GM19372 (cell line): ENCODE results near the gene KRTAP10-1.
"Not testable (repeated sequence)": the region's sequence is repeated elsewhere in the genome, so short reads cannot be mapped to it uniquely, and the experiment has no call there.

Experiments used
- ATAC-seq: cut with Tn5 transposase; IDR thresholded peaks from one replicate; pipeline ENCODE4 v1.9.1; 2021; ENCODE audit warnings: mild to moderate bottlenecking, low read depth, moderate library complexity; ENCODE audit not compliant: unreplicated experiment

The KRTAP10-1 gene

GRCh38 chr21:44507673-44508425 lies 32.1 kb downstream of the KRTAP10-1 start:
- no peak for ATAC-seq

GRCh38 chr21:44506279-44507255 lies 33.4 kb downstream of the KRTAP10-1 start:
- ATAC-seq, result no peak

GRCh38 chr21:44505673-44506278 lies 34.2 kb downstream of the KRTAP10-1 start:
- no peak for ATAC-seq

GRCh38 chr21:44503901-44504399 lies 36.0 kb downstream of the KRTAP10-1 start:
- ATAC-seq, result no peak

- ATAC-seq, result not testable (repeated sequence)
These were observed 36.7 kb downstream of the KRTAP10-1 start for GRCh38 chr21:44503006-44503889.

- no peak for ATAC-seq
These were observed 37.6 kb downstream of the KRTAP10-1 start for GRCh38 chr21:44502171-44502958.

GRCh38 chr21:44500111-44500510 lies 39.9 kb downstream of the KRTAP10-1 start:
- ATAC-seq, result no peak

- ATAC-seq, result no peak
These were observed 40.4 kb downstream of the KRTAP10-1 start for GRCh38 chr21:44499631-44500030.

- no peak for ATAC-seq
These were observed 40.8 kb downstream of the KRTAP10-1 start for GRCh38 chr21:44499211-44499560.

GRCh38 chr21:44498280-44499210 lies 41.5 kb downstream of the KRTAP10-1 start:
- ATAC-seq, result no peak

GRCh38 chr21:44497703-44498126 lies 42.3 kb downstream of the KRTAP10-1 start:
- ATAC-seq, result no peak

GRCh38 chr21:44496564-44497550 lies 43.1 kb downstream of the KRTAP10-1 start:
- ATAC-seq, result no peak

GRCh38 chr21:44495611-44496563 lies 44.1 kb downstream of the KRTAP10-1 start:
- no peak for ATAC-seq

- ATAC-seq, result no peak
These were observed 45.0 kb downstream of the KRTAP10-1 start for GRCh38 chr21:44494956-44495355.

- ATAC-seq, result no peak
These were observed 45.6 kb downstream of the KRTAP10-1 start for GRCh38 chr21:44494418-44494817.
